H9 (cell line): ENCODE data around the gene MBTPS1. TPM values are rescaled to one million over a fixed set of nuclear protein-coding genes. Genes with fewer than 3 reads are reported as not detected.

Experiments
- DNase-seq: peaks from one replicate; pipeline ENCODE4 v3.0.0-alpha.2; 2017
- H2AFZ ChIP-seq: one replicate; pipeline ENCODE4 v1.6.1; 2013; ENCODE audit warnings: mild to moderate bottlenecking, low read length, control low read depth, moderate library complexity
- H2AK5ac ChIP-seq: 2 replicates; pipeline ENCODE4 v1.6.1; 2013; ENCODE audit warnings: low read length, control low read depth, mixed read lengths; ENCODE audit not compliant: insufficient read length
- H2BK120ac ChIP-seq: one replicate; pipeline ENCODE4 v1.6.1; 2013; ENCODE audit warnings: low read depth, mild to moderate bottlenecking, low read length, control low read depth, inconsistent platforms; ENCODE audit not compliant: poor library complexity, severe bottlenecking
- H2BK12ac ChIP-seq: 2 replicates; pipeline ENCODE4 v1.6.1; 2013; ENCODE audit warnings: low read length, control low read depth, mixed read lengths, low read depth; ENCODE audit not compliant: insufficient read length
- H2BK15ac ChIP-seq: 2 replicates; pipeline ENCODE4 v1.6.1; 2013; ENCODE audit warnings: low read depth, low read length, control low read depth
- H2BK20ac ChIP-seq: one replicate; pipeline ENCODE4 v1.6.1; 2013; ENCODE audit warnings: low read depth, mild to moderate bottlenecking, low read length, control low read depth, inconsistent platforms; ENCODE audit not compliant: poor library complexity, severe bottlenecking
- H2BK5ac ChIP-seq: 2 replicates; pipeline ENCODE4 v1.6.1; 2013; ENCODE audit warnings: low read length, control low read depth, mixed read lengths; ENCODE audit not compliant: insufficient read length
- H3K14ac ChIP-seq: 2 replicates; pipeline ENCODE4 v1.6.1; 2013; ENCODE audit warnings: low read length, control low read depth; ENCODE audit not compliant: insufficient read depth
- H3K18ac ChIP-seq: 2 replicates; pipeline ENCODE4 v1.6.1; 2013; ENCODE audit warnings: low read depth, mild to moderate bottlenecking, mixed read lengths, low read length, control low read depth; ENCODE audit not compliant: insufficient read length
- H3K23ac ChIP-seq: 2 replicates; pipeline ENCODE4 v1.6.1; 2013; ENCODE audit warnings: low read length, control low read depth, mixed read lengths, low read depth; ENCODE audit not compliant: insufficient read length
- H3K23me2 ChIP-seq: 2 replicates; pipeline ENCODE4 v1.6.1; 2013; ENCODE audit warnings: low read depth, mild to moderate bottlenecking, mixed read lengths, low read length, control low read depth; ENCODE audit not compliant: insufficient read length, poor library complexity, severe bottlenecking
- H3K27ac ChIP-seq: 2 replicates; pipeline ENCODE4 v1.5.1; 2013; ENCODE audit warnings: low read length, control low read depth, mixed read lengths, low read depth; ENCODE audit not compliant: insufficient read length
- H3K27me3 ChIP-seq: 2 replicates; pipeline ENCODE4 v1.6.1; 2013; ENCODE audit warnings: low read length, control low read depth, inconsistent platforms; ENCODE audit not compliant: insufficient read depth
- H3K4ac ChIP-seq: 2 replicates; pipeline ENCODE4 v1.6.1; 2013; ENCODE audit warnings: low read depth, mild to moderate bottlenecking, control low read depth, inconsistent platforms, low read length, moderate library complexity
- H3K4me1 ChIP-seq: 2 replicates; pipeline ENCODE4 v1.6.1; 2013; ENCODE audit warnings: low read length, control low read depth, inconsistent platforms; ENCODE audit not compliant: insufficient read depth
- H3K4me2 ChIP-seq: 2 replicates; pipeline ENCODE4 v1.6.1; 2013; ENCODE audit warnings: low read length, control low read depth, mixed read lengths; ENCODE audit not compliant: insufficient read length, insufficient read depth
- H3K56ac ChIP-seq: 2 replicates; pipeline ENCODE4 v1.6.1; 2013; ENCODE audit warnings: low read depth, mild to moderate bottlenecking, mixed read lengths, low read length, control low read depth; ENCODE audit not compliant: insufficient read length
- H3K79me1 ChIP-seq: 2 replicates; pipeline ENCODE4 v1.6.1; 2013; ENCODE audit warnings: low read depth, mild to moderate bottlenecking, moderate library complexity, low read length, control low read depth, inconsistent platforms; ENCODE audit not compliant: insufficient read depth, poor library complexity, severe bottlenecking
- H3K79me2 ChIP-seq: 2 replicates; pipeline ENCODE4 v1.6.1; 2013; ENCODE audit warnings: low read length, control low read depth, inconsistent platforms; ENCODE audit not compliant: insufficient read depth
- H3K9ac ChIP-seq: 2 replicates; pipeline ENCODE4 v1.6.1; 2013; ENCODE audit warnings: low read length, control low read depth, mixed read lengths; ENCODE audit not compliant: insufficient read length; ENCODE audit errors: extremely low read depth
- H3K9me3 ChIP-seq: one replicate; pipeline ENCODE4 v1.6.1; 2013; ENCODE audit warnings: low read depth, low read length, inconsistent platforms; ENCODE audit not compliant: control insufficient read depth
- H3T11ph ChIP-seq: one replicate; pipeline ENCODE4 v1.6.1; 2013; ENCODE audit warnings: mild to moderate bottlenecking, low read length, control low read depth, inconsistent platforms
- H4K20me1 ChIP-seq: one replicate; pipeline ENCODE4 v1.6.1; 2013; ENCODE audit not compliant: control insufficient read depth, insufficient read length, insufficient read depth
- H4K5ac ChIP-seq: 2 replicates; pipeline ENCODE4 v1.6.1; 2013; ENCODE audit warnings: low read depth, mild to moderate bottlenecking, mixed read lengths, low read length, control low read depth; ENCODE audit not compliant: insufficient read length
- H4K8ac ChIP-seq: replicated peaks from 2 replicates; pipeline ENCODE4 v1.6.1; 2013; ENCODE audit warnings: low read length, control low read depth, mixed read lengths, low read depth; ENCODE audit not compliant: insufficient read length
- H4K91ac ChIP-seq: 2 replicates; pipeline ENCODE4 v1.6.1; 2013; ENCODE audit warnings: low read depth, mild to moderate bottlenecking, moderate library complexity, mixed read lengths, low read length, control low read depth; ENCODE audit not compliant: insufficient read length
- H3K27ac Mint-ChIP-seq, 3 experiments: 2 replicates in 2 of 3; 3 replicates in 1 of 3; pipeline ENCODE4 v1.8.0; 2020 to 2021; ENCODE audit warnings: mixed read lengths in 3 of 3, mild to moderate bottlenecking in 1 of 3, moderate library complexity in 1 of 3
- H3K27me3 Mint-ChIP-seq: 2 replicates; pipeline ENCODE4 v1.8.0; 2021; ENCODE audit warnings: low read depth, mild to moderate bottlenecking, moderate library complexity, mixed read lengths
- H3K36me3 Mint-ChIP-seq, 3 experiments: 2 replicates in 2 of 3; 3 replicates in 1 of 3; pipeline ENCODE4 v1.8.0; 2020 to 2021; ENCODE audit warnings: low read depth in 3 of 3, mixed read lengths in 3 of 3; ENCODE audit not compliant: insufficient read depth in 1 of 3
- H3K4me1 Mint-ChIP-seq, 2 experiments: 2 replicates each; pipeline ENCODE4 v1.8.0; 2020; ENCODE audit warnings: mixed read lengths in 2 of 2
- H3K4me3 Mint-ChIP-seq, 2 experiments: 2 replicates in 1 of 2; 3 replicates in 1 of 2; pipeline ENCODE4 v1.8.0; 2020 to 2021; ENCODE audit warnings: mild to moderate bottlenecking in 2 of 2, mixed read lengths in 2 of 2, moderate library complexity in 1 of 2
- H3K9me3 Mint-ChIP-seq, 2 experiments: 2 replicates in 1 of 2; 3 replicates in 1 of 2; pipeline ENCODE4 v1.8.0; 2020; ENCODE audit warnings: mild to moderate bottlenecking in 2 of 2, mixed read lengths in 2 of 2, moderate library complexity in 1 of 2
- WGBS: extraction: QIAGEN DNeasy Blood & Tissue Kit; methylation state at CpG from one replicate; pipeline ENCODE4 v1.1.7; 2013; ENCODE audit warnings: missing lambda C conversion rate, low lambda C conversion rate, mixed read lengths; ENCODE audit not compliant: insufficient read length; ENCODE audit errors: extremely low coverage; 5-methylcytosine and 5-hydroxymethylcytosine counted together
- total RNA-seq: library from RNA; stranded (reverse); gene quantifications from 2 replicates; pipeline ENCODE4 v1.2.1, GENCODE V29; 2021
- TF ChIP-seq, protein P1 (sequence below): fragments of 200-600 bp; sonication (generic); conservative IDR thresholded peaks from 3 replicates; pipeline ENCODE4 v1.8.0; 2021; ENCODE audit warnings: antibody characterized with exemption, mild to moderate bottlenecking

Gene MBTPS1
- total RNA-seq, 1 experiment from 2014 or later: 48.7 TPM

DNA sequence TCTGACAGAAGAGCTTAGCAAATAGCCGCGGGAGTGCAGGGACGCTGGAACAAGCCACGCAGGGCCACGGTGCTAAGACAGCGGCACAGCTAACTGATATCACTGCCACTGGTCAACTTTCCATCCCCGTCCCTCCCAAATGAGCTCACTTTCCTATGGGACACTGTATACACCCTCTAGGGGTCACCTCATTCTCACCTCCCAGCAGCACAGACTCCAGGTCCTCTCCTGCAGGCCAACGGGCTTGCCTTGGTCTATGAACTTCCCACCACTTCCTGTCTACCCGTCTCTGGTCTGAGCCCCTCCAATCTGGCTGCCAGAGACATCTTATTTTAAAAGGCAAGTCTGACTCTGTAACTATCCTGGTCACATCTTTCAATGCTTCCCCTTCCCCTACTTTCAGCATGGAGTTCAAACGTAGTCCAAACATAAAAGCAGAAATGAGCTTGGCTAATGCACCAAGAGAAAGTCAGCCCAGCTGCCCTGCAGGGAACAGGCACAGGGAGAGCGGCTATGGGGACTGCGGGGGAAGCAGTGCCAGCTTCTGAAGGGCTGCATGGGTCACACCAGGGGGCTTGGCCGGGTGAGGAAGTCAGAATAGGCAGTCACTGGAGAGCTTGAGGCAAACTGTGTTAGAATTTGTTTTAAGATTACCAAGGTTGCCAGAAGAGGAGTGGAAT lies 47.8 kb downstream of the MBTPS1 start:
- H3K79me2 ChIP-seq: no peaks in the 10 kb centered on the region
- H3K4me1 Mint-ChIP-seq: no peaks in the 10 kb centered on the region
- no peak overlapping the region for H4K8ac ChIP-seq
- H3K36me3 Mint-ChIP-seq: peaks cover 17 to 67% (median 52%) of the 10 kb centered on the region in 3 experiments; a peak in 6 of 7 replicates
- no peaks in the 10 kb centered on the region for H3K27me3 ChIP-seq
- peak overlapping the region in 1 of 3 experiments; percentile 49; a peak in 1 of 7 replicates for H3K27ac Mint-ChIP-seq
- H3K4ac ChIP-seq: no peak overlapping the region
- no peak overlapping the region for H2AFZ ChIP-seq
- H2BK20ac ChIP-seq: no peak overlapping the region
- no peaks in the 10 kb centered on the region for H3K79me1 ChIP-seq
- no CpG with 5 or more reads among the region's 13 CpGs for WGBS
- TF ChIP-seq, protein P1, sequence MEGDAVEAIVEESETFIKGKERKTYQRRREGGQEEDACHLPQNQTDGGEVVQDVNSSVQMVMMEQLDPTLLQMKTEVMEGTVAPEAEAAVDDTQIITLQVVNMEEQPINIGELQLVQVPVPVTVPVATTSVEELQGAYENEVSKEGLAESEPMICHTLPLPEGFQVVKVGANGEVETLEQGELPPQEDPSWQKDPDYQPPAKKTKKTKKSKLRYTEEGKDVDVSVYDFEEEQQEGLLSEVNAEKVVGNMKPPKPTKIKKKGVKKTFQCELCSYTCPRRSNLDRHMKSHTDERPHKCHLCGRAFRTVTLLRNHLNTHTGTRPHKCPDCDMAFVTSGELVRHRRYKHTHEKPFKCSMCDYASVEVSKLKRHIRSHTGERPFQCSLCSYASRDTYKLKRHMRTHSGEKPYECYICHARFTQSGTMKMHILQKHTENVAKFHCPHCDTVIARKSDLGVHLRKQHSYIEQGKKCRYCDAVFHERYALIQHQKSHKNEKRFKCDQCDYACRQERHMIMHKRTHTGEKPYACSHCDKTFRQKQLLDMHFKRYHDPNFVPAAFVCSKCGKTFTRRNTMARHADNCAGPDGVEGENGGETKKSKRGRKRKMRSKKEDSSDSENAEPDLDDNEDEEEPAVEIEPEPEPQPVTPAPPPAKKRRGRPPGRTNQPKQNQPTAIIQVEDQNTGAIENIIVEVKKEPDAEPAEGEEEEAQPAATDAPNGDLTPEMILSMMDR: no peak
- H3T11ph ChIP-seq: no peak overlapping the region
- H4K5ac ChIP-seq: no peak overlapping the region
- H3K9ac ChIP-seq: no peak overlapping the region
- H3K9me3 Mint-ChIP-seq: no peaks in the 10 kb centered on the region
- no peak overlapping the region for H3K4me3 Mint-ChIP-seq
- 0 out of 2 replicates have a peak, but pooled peaks cover 1% of the 10 kb centered on the region for H3K27me3 Mint-ChIP-seq
- H2BK12ac ChIP-seq: no peak overlapping the region
- no peaks in the 10 kb centered on the region for H3K4me1 ChIP-seq
- no peak overlapping the region for H3K14ac ChIP-seq
- no peak overlapping the region for H4K91ac ChIP-seq
- no peaks in the 10 kb centered on the region for H3K23me2 ChIP-seq
- H2AK5ac ChIP-seq: no peak overlapping the region
- no peaks in the 10 kb centered on the region for H3K9me3 ChIP-seq
- no peak for DNase-seq
- H2BK120ac ChIP-seq: no peak overlapping the region
- no peaks in the 10 kb centered on the region for H4K20me1 ChIP-seq
- H2BK5ac ChIP-seq: no peak overlapping the region
- H3K27ac ChIP-seq: no peak overlapping the region
- H2BK15ac ChIP-seq: no peak overlapping the region
- H3K56ac ChIP-seq: no peak overlapping the region
- H3K18ac ChIP-seq: no peak overlapping the region
- H3K23ac ChIP-seq: no peak overlapping the region
- no peak overlapping the region for H3K4me2 ChIP-seq
